HTR-8/SVneo (cell line): ENCODE measurements around the gene CXCL1.

Source experiments
- DNase-seq: peaks from one replicate; pipeline ENCODE4 v3.0.0; 2011; ENCODE audit warnings: low spot score, mixed read lengths; ENCODE audit not compliant: insufficient read length
- FAIRE-seq: peaks from 2 replicates; lab custom pipeline; 2011; peaks lifted over from hg19 to GRCh38; lab: Jason Lieb, UNC

Gene CXCL1

GRCh38 chr4:73869130-73870055, at the start of gene CXCL1:
TSS of gene CXCL1 (plus strand) at chr4:73869393. CDS start at chr4:73869471, 78 bp downstream.
- FAIRE-seq (no peak), DNase-seq (peak; percentile 8)

GRCh38 chr4:73821325-73821724, 47.9 kb upstream of the CXCL1 start:
- DNase-seq (no peak), FAIRE-seq (no peak)

DNA sequence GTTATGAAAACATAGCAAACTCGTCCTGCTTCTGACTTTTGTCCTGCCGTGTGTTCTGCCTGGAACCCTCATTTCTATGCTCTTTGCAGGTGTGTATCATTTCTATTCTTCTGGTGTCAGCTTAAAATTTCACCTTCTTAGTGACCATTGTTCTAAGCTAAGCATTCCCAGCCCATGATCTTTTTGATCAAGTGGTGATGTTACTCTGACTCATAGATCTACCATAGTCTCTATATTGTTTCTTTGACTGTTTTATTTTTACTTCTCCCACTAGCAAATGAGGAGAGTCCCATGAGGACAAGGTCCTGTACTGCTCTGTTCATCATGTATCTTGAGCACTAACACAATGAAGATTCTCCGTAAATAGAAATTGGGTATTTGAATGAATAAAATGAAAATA, 46.8 kb upstream of the CXCL1 start:
- FAIRE-seq (no peak), DNase-seq (no peak)

DNA sequence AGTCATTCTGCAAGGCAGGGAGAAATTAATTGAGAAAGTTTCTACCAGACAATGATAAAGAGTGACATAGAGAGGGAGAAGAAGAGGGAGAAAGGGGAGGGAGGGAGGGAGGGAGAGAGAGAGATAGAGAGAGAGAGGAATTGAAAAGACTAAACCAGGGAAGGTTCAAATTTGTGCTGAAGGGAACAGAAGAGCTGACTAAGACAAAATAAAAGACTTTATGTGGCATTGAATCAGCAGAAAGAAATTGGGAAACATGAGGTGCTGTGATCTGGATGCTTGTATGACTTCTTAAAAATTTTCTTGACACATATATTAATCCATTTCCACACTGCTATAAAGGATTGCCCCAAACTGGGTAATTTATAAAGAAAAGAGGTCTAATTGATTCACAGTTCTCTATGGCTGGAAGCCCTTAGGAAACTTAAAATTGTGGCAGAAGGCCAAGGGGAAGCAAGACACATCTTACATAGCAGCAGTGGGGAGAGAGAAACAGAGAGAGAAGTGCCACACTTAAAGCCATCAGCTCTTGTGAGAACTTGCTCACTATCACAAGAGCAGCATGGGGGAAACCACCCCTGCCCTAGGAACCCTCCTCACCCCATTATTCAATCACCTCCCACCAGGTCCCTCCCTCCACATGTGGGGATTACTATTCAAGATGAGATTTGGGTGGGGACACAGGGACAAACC, 46.2 kb upstream of the CXCL1 start:
- no peak for FAIRE-seq
- no peak for DNase-seq

DNA sequence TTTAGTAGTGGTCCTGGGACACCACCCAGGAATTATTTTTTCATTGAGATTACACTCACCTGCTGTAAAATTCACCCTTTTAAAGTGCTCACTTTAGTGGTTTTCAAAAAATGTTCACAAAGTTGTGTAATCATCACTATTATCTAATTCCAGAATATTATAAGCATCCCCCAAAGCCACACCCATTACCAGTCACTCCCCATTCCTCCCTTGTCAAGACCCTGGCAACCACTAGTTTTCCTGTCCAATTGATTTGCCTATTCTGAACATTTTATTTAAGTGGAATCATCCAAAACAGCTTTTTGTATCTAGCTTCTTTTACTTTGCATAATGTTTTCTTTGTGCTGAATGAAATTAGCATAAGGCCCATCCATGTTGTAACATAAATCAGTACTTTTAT, 45.4 kb upstream of the CXCL1 start:
- no peak for FAIRE-seq

GRCh38 chr4:73828956-73829355, 40.2 kb upstream of the CXCL1 start:
- FAIRE-seq (no peak), DNase-seq (no peak)

More for the DNA sequence above, 45.4 kb upstream of the CXCL1 start:
- DNase-seq: no peak

DNA sequence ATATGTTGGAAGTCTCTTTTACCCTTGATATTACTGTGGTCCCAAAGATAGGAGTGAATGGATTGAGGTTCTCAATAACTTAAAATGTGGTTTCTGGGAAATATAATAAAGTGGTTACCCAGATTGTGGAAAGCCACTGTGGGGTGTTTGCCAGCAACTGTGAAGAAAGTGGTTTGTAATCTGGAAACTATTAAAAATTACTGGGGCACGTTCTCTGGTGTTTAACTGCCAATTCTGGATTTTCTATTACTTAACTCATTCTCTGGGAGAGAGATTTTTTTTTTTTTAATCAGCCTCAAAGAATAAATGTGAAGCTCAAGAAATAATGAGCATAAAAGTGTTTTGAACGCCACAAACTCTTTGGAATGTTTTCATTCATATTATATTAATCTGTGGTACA, 37.6 kb upstream of the CXCL1 start:
- FAIRE-seq: no peak

GRCh38 chr4:73832651-73833237, 36.4 kb upstream of the CXCL1 start:
- no peak for DNase-seq
- no peak for FAIRE-seq

More for the DNA sequence above, 37.6 kb upstream of the CXCL1 start:
- no peak for DNase-seq

- FAIRE-seq: no peak
- DNase-seq: no peak
Measured at GRCh38 chr4:73836373-73837279, 32.6 kb upstream of the CXCL1 start, which contains the start of gene CXCL6. TSS of gene CXCL6 (plus strand) at chr4:73836678. CDS start at chr4:73836751, 73 bp downstream.

DNA sequence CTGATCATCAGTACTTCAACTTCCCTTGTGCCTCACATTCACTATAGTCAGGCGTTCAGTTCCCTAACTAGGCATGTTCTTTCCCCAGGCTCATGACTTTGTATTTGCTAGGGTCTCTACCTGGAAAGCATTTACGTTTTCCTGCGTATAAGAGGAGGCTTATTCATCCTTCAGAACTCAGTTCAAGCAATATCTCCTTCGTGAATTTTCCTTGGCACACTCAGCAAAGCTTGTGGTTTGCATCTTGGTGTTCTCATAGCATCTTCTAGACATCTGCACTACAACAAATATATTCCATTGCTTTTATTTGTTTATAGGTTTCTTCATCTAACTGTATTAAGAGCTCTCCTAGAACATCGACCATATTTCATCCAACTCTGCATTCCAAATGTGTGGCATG, 30.1 kb upstream of the CXCL1 start:
- FAIRE-seq (no peak), DNase-seq (no peak)

- no peak for FAIRE-seq
Measured at GRCh38 chr4:73839715-73840114, 29.5 kb upstream of the CXCL1 start.

GRCh38 chr4:73841243-73841925, 27.8 kb upstream of the CXCL1 start:
- FAIRE-seq (no peak), DNase-seq (no peak)

More at GRCh38 chr4:73839715-73840114, 29.5 kb upstream of the CXCL1 start:
- DNase-seq: no peak

GRCh38 chr4:73842696-73843095, 26.5 kb upstream of the CXCL1 start:
- FAIRE-seq: no peak
- DNase-seq: no peak

GRCh38 chr4:73843369-73843768, 25.8 kb upstream of the CXCL1 start:
- no peak for FAIRE-seq

DNA sequence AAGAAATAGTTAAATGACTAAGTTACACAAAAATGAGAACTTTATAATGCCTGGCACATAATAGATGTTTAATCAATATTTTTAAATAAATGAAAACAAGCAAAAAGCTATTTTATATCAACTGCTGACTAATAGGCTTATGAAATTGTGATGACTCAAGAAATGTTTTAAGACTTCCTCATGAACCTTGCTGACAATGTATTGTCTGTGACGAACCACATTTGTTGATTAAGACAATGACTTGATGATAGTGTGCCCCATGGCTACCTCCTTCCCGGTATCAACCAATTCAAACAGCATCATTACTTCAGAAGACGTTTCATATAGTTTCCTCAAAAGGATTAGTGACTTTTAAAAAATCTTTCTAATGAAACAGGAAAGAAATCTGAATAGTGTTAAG, 24.8 kb upstream of the CXCL1 start:
- DNase-seq (no peak), FAIRE-seq (no peak)

More at GRCh38 chr4:73843369-73843768, 25.8 kb upstream of the CXCL1 start:
- DNase-seq: no peak

GRCh38 chr4:73844806-73845205, 24.4 kb upstream of the CXCL1 start:
- no peak for DNase-seq
- FAIRE-seq: no peak

- FAIRE-seq (no peak), DNase-seq (no peak)
Measured at GRCh38 chr4:73847526-73848182, 21.5 kb upstream of the CXCL1 start.

- no peak for DNase-seq
- FAIRE-seq: no peak
Measured at GRCh38 chr4:73848183-73848777, 20.9 kb upstream of the CXCL1 start.
